ENCODE measurements around the gene KDSR.

Gene KDSR, protein sequence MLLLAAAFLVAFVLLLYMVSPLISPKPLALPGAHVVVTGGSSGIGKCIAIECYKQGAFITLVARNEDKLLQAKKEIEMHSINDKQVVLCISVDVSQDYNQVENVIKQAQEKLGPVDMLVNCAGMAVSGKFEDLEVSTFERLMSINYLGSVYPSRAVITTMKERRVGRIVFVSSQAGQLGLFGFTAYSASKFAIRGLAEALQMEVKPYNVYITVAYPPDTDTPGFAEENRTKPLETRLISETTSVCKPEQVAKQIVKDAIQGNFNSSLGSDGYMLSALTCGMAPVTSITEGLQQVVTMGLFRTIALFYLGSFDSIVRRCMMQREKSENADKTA

DNA sequence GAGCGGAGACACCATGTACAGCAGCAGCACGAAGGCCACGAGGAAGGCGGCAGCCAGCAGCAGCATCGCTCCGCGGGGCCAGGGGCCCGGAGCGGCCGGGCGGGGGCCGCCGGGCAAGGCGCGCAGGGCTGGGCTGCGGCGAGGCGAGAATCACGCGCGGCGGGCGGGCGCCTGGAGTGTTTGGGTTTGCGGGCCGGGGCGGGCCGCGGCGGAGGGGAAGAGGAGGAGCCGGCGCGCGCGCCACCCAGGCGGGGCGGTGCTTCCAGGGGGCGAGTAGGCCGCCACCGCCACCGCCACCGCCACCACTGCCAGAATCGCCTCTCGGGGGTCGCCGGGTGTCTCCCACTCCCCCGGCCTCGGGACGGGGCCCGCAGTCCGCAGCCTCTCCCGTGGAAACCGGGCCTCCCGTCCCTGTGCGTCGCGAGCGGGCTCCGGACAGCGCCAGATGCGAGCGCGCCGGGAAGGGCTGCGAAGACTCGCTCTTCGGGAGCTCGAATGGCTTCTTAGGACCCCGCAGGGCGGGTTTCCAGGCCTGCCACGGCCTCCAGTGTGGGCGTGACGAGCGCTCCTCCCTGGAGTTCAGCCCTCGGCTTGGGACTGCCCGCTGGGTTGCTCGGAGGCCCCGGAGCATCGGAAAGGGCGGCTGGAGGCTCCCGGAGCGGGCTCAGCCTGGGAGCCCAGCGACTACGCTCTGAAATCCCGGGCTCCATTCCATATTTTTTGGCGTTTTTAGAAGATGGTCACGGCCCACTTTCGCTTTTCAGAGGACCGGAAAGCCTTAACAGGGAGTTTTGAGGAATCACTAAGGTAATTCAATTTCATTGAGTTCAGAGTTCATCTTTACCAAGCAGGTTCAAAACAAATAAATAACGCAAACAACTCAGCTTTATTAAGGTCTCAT lies at the start of gene KDSR:
Gene KDSR, minus strand, starts transcription at position 154 of the 901 bp plus-strand sequence. Its CDS starts 88 bp downstream, at position 66.
- Mint-ChIP-seq H3K4me1 (ENCODE audit: low read depth) (peaks cover 26% of the 10 kb centered on the region), H3K27ac (peak within 1 kb of the TSS; percentile 82), H3K9me3 (no peaks in the 10 kb centered on the region), H3K36me3 (ENCODE audit: low read depth) (peaks cover 5% of the 10 kb centered on the region), H3K27me3 (peaks cover 2% of the 10 kb centered on the region), H3K4me3 (peak within 1 kb of the TSS; percentile 84)
- intact Hi-C loops (cut with micrococcal nuclease), result loop anchor here (1.0 to 2.0 kb wide), 2 partner anchors 55 to 131 kb away; partner anchors contain the start of gene VPS4B

DNA sequence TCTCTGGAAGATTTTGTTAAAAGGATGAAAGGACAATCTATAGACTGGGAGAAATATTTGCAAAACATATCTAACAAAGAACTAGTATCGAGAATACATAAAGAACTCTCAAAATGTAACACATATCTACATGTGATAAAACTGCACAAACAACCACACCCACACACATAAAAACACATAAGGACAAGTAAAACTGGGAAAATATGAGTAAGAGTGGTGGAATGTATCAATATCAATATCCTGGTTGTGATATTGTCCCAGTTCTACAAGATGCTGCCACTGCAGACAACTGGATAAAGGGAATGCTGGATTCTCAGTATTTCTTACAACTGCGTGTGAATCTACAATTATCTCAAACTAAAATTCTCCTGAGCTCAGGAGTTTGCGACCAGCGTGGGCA lies 45.9 kb upstream of the KDSR start:
- Mint-ChIP-seq H3K9me3 (no peaks in the 10 kb centered on the region), H3K4me1 (ENCODE audit: low read depth) (peaks cover 11% of the 10 kb centered on the region), H3K36me3 (ENCODE audit: low read depth) (peaks cover 49% of the 10 kb centered on the region), H3K27me3 (no peaks in the 10 kb centered on the region), H3K4me3 (no peak overlapping the region), H3K27ac (no peak overlapping the region)
- intact Hi-C loops (cut with micrococcal nuclease), result no loop called here

DNA sequence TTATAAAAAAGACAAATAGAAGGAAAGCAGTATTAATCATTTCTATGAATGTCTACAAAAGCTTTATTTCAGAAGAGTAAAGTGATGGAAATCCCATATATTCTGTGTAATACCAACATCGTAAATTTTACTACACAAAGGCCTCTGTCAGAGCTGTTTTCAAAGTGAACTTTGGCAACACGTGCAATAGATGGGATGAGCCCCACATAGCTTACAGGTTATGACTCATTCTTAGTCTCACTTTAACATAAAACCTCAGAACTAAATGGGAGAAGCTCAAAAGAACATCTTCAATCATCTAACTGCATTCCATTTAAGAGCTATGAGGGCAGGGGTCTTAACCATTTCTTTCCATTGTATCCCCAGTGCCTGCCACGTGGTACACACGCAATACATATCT lies 43.8 kb upstream of the KDSR start:
- Mint-ChIP-seq H3K27me3 (no peaks in the 10 kb centered on the region), H3K36me3 (ENCODE audit: low read depth) (peaks cover 71% of the 10 kb centered on the region), H3K4me1 (ENCODE audit: low read depth) (peaks cover 11% of the 10 kb centered on the region), H3K27ac (no peak overlapping the region), H3K9me3 (no peaks in the 10 kb centered on the region), H3K4me3 (no peak overlapping the region)
- intact Hi-C loops (cut with micrococcal nuclease), result no loop called here

DNA sequence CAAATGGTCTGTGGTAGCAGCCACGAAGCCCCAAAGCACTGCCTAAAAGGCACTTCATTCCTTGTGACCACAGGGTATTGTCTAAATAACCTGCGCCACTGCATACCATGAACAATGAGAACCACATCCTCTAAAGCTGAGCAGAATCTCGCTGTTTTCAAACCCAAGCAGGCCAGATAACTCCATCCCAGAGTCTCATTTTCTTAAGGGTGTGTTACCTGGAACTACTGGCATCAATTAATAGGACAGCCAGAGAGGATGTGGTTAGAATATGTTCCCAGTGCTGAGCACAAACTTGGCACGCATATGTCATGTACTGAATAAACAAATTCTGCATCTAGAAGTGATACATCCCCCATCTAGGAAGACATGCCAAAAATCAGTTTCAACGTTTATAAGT lies 42.3 kb upstream of the KDSR start:
- intact Hi-C loops (cut with micrococcal nuclease), result no loop called here
- Mint-ChIP-seq H3K4me3 (no peak overlapping the region), H3K4me1 (ENCODE audit: low read depth) (peaks cover 11% of the 10 kb centered on the region), H3K9me3 (no peaks in the 10 kb centered on the region), H3K36me3 (ENCODE audit: low read depth) (peaks cover 79% of the 10 kb centered on the region), H3K27ac (no peak overlapping the region), H3K27me3 (no peaks in the 10 kb centered on the region)

DNA sequence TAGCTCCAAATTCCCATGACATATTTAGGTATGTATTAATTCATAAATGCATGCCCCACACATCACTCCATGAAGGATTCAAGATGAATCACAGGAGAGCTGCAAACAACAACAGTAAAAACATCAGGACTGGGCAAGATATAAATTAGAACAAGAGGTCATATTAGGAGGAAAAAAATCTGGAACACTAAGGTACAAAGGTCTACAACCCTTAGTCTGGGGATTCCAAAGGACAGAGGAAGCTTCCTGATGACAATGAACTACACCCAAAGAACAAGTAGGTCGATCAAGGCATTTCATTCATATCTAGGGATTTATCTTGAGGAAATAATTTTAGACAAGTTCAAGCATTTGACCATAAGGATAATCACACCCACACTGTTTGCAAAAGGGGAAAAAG lies 40.7 kb upstream of the KDSR start:
- no peak overlapping the region for H3K27ac Mint-ChIP-seq

DNA sequence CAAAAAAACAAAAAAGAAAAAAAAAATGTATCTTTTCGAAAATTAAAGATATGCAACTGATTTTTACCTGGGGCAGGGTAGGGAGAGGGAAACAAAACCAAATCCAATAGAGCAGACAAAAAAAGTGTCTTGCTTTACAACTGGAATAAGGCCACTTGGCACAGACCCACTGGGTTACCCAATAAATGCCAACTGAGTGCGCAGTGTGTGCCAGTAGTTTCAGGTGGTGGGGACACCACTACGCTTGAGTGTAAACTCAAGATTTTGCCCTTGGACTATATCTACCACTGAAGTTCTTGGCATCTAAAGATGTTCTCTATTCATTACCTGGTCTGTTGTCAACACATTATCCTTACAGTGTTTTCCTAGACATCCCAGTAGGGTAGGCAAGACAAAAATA lies 39.0 kb upstream of the KDSR start:
- Mint-ChIP-seq H3K4me3 (no peak overlapping the region), H3K36me3 (ENCODE audit: low read depth) (peaks cover 89% of the 10 kb centered on the region), H3K27ac (no peak overlapping the region), H3K4me1 (ENCODE audit: low read depth) (no peaks in the 10 kb centered on the region), H3K27me3 (no peaks in the 10 kb centered on the region), H3K9me3 (no peaks in the 10 kb centered on the region)
- intact Hi-C loops (cut with micrococcal nuclease), result no loop called here

More for the DNA sequence above, 40.7 kb upstream of the KDSR start:
- intact Hi-C loops (cut with micrococcal nuclease), result no loop called here
- Mint-ChIP-seq H3K9me3 (no peaks in the 10 kb centered on the region), H3K4me1 (ENCODE audit: low read depth) (peaks cover under 1% of the 10 kb centered on the region), H3K27me3 (no peaks in the 10 kb centered on the region), H3K36me3 (ENCODE audit: low read depth) (peaks cover 77% of the 10 kb centered on the region), H3K4me3 (no peak overlapping the region)

DNA sequence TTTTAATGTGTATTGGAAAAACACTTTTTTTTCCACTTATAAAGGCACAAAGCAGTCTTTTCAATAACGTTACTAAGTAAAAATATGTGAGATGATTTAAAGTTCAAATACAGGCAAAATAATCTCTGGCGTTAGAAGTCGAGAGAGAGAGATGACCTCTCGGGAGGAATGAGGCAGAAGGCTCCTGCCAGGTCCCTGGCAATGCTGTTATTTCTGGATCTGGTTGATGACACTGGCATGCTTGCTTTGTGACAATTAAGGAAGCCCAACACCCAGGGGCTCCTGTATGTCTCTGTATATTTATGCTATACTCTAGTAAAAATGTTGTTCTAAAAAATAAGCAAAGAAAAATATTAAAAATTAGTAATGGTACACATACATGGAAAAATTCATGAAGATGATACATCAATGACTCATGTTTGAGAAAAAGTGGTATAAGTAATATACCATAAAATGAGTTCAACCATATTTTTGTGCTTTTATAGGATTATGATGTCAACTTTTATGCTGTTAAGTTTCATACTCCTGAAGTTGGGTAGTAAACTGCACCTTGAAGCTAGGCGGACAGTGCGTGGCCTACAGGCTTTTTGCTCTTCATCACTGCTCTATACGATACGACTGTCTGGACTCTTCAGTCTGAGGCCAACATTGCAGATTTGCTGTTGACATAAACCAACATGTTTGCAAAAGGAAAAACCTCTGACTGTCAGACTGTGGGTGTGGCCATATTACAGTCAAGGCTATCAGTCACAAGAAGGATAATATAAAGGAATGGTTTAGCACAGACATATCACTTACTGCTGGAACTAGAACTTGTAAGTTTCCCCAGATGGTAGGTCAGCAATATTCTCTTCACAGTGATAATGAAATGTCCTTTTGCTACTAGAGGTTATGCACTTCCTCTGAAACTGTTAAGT lies 35.5 kb upstream of the KDSR start:
- peaks cover 89% of the 10 kb centered on the region for H3K36me3 Mint-ChIP-seq (ENCODE audit: low read depth)
- H3K27ac Mint-ChIP-seq, result no peak overlapping the region
- H3K27me3 Mint-ChIP-seq, result no peaks in the 10 kb centered on the region
- H3K9me3 Mint-ChIP-seq, result no peaks in the 10 kb centered on the region
- H3K4me3 Mint-ChIP-seq, result no peak overlapping the region
- intact Hi-C loops (cut with micrococcal nuclease), result no loop called here
- H3K4me1 Mint-ChIP-seq (ENCODE audit: low read depth), result no peaks in the 10 kb centered on the region

DNA sequence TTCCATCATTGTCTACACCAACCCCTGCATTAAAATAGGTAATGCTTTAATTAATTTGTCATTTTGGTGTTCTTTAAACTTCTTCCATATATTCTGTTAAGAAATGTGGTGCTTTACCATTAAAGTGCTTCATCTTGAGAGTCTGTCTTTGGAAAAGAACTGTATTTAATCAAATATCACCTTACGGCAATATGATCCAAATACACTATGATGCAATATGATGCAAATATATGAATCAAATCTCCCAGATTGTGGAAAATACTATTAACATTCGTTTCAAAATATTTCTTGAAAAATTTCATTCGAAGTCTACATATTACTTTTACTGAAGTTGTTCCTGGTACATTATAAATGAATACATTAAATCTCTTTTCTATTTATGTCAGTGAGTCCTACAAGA lies 32.3 kb upstream of the KDSR start:
- H3K36me3 Mint-ChIP-seq (ENCODE audit: low read depth), result peaks cover 95% of the 10 kb centered on the region
- no peaks in the 10 kb centered on the region for H3K4me1 Mint-ChIP-seq (ENCODE audit: low read depth)
- intact Hi-C loops (cut with micrococcal nuclease), result no loop called here
- H3K9me3 Mint-ChIP-seq, result no peaks in the 10 kb centered on the region
- no peak overlapping the region for H3K27ac Mint-ChIP-seq
- H3K27me3 Mint-ChIP-seq, result no peaks in the 10 kb centered on the region
- no peak overlapping the region for H3K4me3 Mint-ChIP-seq

DNA sequence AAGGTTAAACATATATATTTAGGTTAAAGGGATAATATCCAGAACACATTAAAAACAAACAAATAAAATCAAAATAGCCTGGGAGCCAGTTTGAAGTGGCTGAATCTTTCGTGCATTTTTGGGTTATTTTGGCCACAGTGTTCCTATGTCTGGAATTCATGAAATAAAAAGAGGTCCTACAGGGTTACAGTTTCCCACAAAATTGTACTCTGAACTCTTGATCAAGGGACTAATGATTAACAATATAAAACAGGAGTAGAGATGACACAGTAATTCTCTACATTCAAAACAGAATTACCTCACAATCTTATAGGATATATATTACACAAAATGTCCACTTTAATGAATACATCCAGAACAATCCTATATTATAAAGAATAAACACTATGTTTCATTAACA lies 30.3 kb upstream of the KDSR start:
- no peaks in the 10 kb centered on the region for H3K9me3 Mint-ChIP-seq
- no peak overlapping the region for H3K4me3 Mint-ChIP-seq
- peaks cover 94% of the 10 kb centered on the region for H3K36me3 Mint-ChIP-seq (ENCODE audit: low read depth)
- H3K27me3 Mint-ChIP-seq, result no peaks in the 10 kb centered on the region
- no peak overlapping the region for H3K27ac Mint-ChIP-seq
- intact Hi-C loops (cut with micrococcal nuclease), result no loop called here
- H3K4me1 Mint-ChIP-seq (ENCODE audit: low read depth), result no peaks in the 10 kb centered on the region

DNA sequence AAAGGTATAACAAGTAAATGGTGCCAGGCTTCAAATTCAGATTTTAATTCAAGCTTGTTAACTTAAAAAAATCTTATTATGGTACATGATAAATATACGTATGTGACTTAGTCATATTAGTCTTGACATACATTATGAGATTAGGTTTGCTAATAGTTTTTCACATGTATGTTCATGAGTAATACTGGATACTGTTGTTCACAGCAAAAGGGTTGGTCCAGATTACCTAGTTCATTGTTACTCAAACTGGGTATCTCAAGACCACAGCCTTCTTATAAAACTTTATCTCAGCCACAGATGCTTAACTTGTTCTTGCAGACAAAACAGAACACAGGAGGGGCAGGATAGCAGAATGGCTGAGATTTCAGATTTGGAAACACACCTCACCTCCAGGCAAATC lies 28.5 kb upstream of the KDSR start:
- intact Hi-C loops (cut with micrococcal nuclease), result no loop called here
- Mint-ChIP-seq H3K4me1 (ENCODE audit: low read depth) (no peaks in the 10 kb centered on the region), H3K9me3 (no peaks in the 10 kb centered on the region), H3K27ac (no peak overlapping the region), H3K4me3 (no peak overlapping the region), H3K27me3 (no peaks in the 10 kb centered on the region), H3K36me3 (ENCODE audit: low read depth) (peaks cover 93% of the 10 kb centered on the region)

DNA sequence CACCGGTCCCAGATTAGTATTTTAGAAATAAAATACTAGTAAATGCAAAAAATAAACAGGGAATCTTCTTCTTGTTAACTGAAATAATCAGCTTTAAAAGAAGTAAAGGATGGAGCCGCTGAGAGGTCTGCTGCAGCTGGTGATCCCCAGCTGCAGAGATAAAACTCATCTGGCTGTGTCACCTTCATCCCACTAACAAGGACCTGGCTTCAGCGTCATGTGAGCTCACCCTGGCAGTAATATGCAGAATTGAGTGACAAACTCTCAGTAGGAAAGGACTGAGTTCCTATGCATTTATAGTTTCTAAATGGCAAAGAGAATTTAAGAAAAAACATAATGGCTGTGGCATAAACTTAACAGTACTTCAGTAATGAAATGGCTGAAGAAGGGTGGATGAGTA lies 27.9 kb upstream of the KDSR start:
- no peak overlapping the region for H3K4me3 Mint-ChIP-seq
- intact Hi-C loops (cut with micrococcal nuclease), result loop anchor here (5.0 kb wide), 1 partner anchor 38 kb away; no protein-coding TSS in a partner anchor
- peaks cover 93% of the 10 kb centered on the region for H3K36me3 Mint-ChIP-seq (ENCODE audit: low read depth)
- H3K4me1 Mint-ChIP-seq (ENCODE audit: low read depth), result no peaks in the 10 kb centered on the region
- H3K27me3 Mint-ChIP-seq, result no peaks in the 10 kb centered on the region
- H3K27ac Mint-ChIP-seq, result no peak overlapping the region
- no peaks in the 10 kb centered on the region for H3K9me3 Mint-ChIP-seq

DNA sequence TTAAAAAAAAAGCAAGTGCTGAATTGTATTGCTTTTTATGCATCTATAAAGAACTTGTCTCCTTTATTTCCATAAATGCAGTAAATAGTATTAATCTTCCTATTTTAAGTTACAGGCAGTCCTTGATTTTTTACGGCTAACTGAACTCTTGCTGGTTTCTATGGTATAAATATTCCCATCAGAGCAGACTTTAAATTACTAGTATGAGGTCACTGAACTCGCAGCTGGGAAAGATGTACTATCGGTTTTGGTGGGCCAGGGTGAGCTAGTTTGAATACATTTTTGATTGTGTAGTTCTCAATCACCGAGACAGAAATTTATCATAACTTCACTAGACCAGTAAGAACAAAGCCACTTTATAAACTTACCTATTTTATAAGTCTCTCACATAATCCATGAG lies 20.9 kb upstream of the KDSR start:
- Mint-ChIP-seq H3K27ac (no peak overlapping the region), H3K4me3 (no peak overlapping the region), H3K9me3 (peaks cover 13% of the 10 kb centered on the region), H3K4me1 (ENCODE audit: low read depth) (no peaks in the 10 kb centered on the region), H3K36me3 (ENCODE audit: low read depth) (peaks cover 71% of the 10 kb centered on the region), H3K27me3 (no peaks in the 10 kb centered on the region)
- intact Hi-C loops (cut with micrococcal nuclease), result no loop called here

DNA sequence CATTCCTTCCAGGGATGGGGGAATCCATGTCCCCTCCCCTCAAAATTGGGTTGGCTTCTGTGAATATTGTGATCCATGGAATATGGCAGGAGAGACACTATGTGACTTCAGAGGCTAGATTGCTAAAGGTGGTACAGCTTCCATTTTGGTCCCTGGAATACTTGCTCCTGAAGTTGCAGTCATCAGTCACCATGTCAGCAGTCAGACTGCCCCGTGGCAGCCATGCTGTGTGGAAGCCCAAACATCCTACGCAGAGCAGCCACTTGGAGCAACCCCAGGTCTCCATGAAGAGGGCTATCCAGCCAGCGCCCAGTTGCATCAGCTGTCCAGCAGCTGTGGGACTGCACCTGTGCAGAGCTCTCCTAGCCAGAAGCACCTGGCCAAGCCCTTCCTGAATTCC lies 15.8 kb upstream of the KDSR start:
- H3K36me3 Mint-ChIP-seq (ENCODE audit: low read depth), result peaks cover 36% of the 10 kb centered on the region
- H3K27ac Mint-ChIP-seq, result no peak overlapping the region
- intact Hi-C loops (cut with micrococcal nuclease), result no loop called here
- H3K4me3 Mint-ChIP-seq, result no peak overlapping the region
- H3K27me3 Mint-ChIP-seq, result no peaks in the 10 kb centered on the region
- peaks cover 24% of the 10 kb centered on the region for H3K9me3 Mint-ChIP-seq
- peaks cover 9% of the 10 kb centered on the region for H3K4me1 Mint-ChIP-seq (ENCODE audit: low read depth)

DNA sequence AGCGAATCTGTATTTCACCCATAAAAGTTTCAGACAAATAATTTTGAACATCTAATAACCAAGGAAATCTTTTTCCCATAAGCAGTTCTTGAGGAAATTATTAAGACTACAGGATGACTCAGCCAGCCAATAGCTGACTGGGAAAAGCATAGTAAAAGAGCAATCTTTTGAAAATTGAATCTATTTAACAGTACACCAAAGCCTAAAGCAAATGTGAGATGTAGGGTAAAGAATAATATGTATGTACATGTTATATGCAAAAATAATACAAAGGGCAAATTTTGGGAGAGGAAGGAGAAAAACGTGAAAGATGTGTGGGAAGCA lies 12.6 kb upstream of the KDSR start:
- Mint-ChIP-seq H3K4me1 (ENCODE audit: low read depth) (peaks cover 24% of the 10 kb centered on the region), H3K9me3 (peaks cover 32% of the 10 kb centered on the region), H3K27me3 (no peaks in the 10 kb centered on the region), H3K4me3 (no peak overlapping the region), H3K36me3 (ENCODE audit: low read depth) (peaks cover 21% of the 10 kb centered on the region), H3K27ac (no peak overlapping the region)
- intact Hi-C loops (cut with micrococcal nuclease), result no loop called here

All from dendritic cell treated with granulocyte-macrophage colony-stimulating factor and Interleukin-4, amounts not matched to agents 40 ng/mL and 50 ng/mL, for 4 days (primary cell).